Prostate gland (tissue), 2 donors: ENCODE measurements around the gene ZNF423. TPM values are rescaled to one million over a fixed set of nuclear protein-coding genes. Genes with fewer than 3 reads are reported as not detected.

Experiments used
- DNase-seq: peaks from one replicate; pipeline ENCODE4 v3.0.0-alpha.2; 2019; ENCODE audit warnings: low spot score
- H3K27ac ChIP-seq, 2 donors: fragments of 200-600 bp; sonication (generic); 2 replicates each; pipeline ENCODE4 v1.5.1; 2017 to 2019
- H3K27me3 ChIP-seq: fragments of 200-600 bp; sonication (generic); replicated peaks from 2 replicates; pipeline ENCODE4 v1.5.1; 2019; ENCODE audit not compliant: insufficient read depth
- H3K36me3 ChIP-seq, 2 donors: fragments of 200-600 bp; sonication (generic); 1 replicate in 1 of 2; 2 replicates in 1 of 2; pipeline versions ENCODE4 v1.5.1 to v1.8.1; 2017 to 2019
- H3K4me1 ChIP-seq: fragments of 200-600 bp; sonication (generic); replicated peaks from 2 replicates; pipeline ENCODE4 v1.5.1; 2019
- H3K4me3 ChIP-seq, 2 donors: fragments of 200-600 bp; sonication (generic); 2 replicates each; pipeline ENCODE4 v1.5.1; 2017 to 2019
- H3K9me3 ChIP-seq: fragments of 200-600 bp; sonication (generic); 2 replicates; pipeline ENCODE4 v1.5.1; 2017
- POLR2A ChIP-seq: fragments of 450-650 bp; IDR thresholded peaks from one replicate; pipeline ENCODE4 v1.6.1; 2016; ENCODE audit warnings: antibody characterized with exemption, mild to moderate bottlenecking
- POLR2AphosphoS5 ChIP-seq: sonication (generic); formaldehyde crosslinking; IDR thresholded peaks from one replicate; pipeline ENCODE4 v1.6.1; 2017; ENCODE audit warnings: antibody characterized with exemption
- WGBS: methylation state at CpG from one replicate; pipeline ENCODE4 v1.1.5; 2018; 5-methylcytosine and 5-hydroxymethylcytosine counted together
- intact Hi-C: fragments of 100-400 bp; cut with DNase I; formaldehyde crosslinking; loops from one replicate; pipeline ENCODE4 v1.14.2; 2022
- total RNA-seq, 2 donors: library from RNA; depleted of rRNA; stranded (reverse); fragments of >200 nt; gene quantifications; one replicate each; pipeline ENCODE4 v1.1.0, GENCODE V29; 2016
- TF ChIP-seq, protein P1 (sequence below), 4 experiments: fragments of 200-600 bp in 2 of 4; fragments of 450-650 bp in 2 of 4; sonication (generic) in 2 of 4; IDR thresholded peaks; 1 replicate in 3 of 4; 2 replicates in 1 of 4; pipeline ENCODE4 v1.5.1; 2016 to 2019; ENCODE audit warnings: antibody characterized with exemption in 4 of 4, mild to moderate bottlenecking in 2 of 4, moderate library complexity in 2 of 4

The ZNF423 gene
- total RNA-seq, 2 donors from 2014 or later = 6.1 to 22.7 TPM

GRCh38 chr16:49854796-49855203 is 1.1 kb downstream of the ZNF423 start:
- WGBS = 7% methylated on average over 19 of the region's 45 CpGs
- H3K9me3 ChIP-seq = no peaks in the 10 kb centered on the region
- H3K27ac ChIP-seq = peak overlapping the region; percentile 85 to 86
- peaks cover 9% of the 10 kb centered on the region for H3K4me1 ChIP-seq
- H3K4me3 ChIP-seq = peak overlapping the region; percentile 70 to 79
- TF ChIP-seq POLR2A (no peak), POLR2AphosphoS5 (no peak)
- TF ChIP-seq, protein P1, sequence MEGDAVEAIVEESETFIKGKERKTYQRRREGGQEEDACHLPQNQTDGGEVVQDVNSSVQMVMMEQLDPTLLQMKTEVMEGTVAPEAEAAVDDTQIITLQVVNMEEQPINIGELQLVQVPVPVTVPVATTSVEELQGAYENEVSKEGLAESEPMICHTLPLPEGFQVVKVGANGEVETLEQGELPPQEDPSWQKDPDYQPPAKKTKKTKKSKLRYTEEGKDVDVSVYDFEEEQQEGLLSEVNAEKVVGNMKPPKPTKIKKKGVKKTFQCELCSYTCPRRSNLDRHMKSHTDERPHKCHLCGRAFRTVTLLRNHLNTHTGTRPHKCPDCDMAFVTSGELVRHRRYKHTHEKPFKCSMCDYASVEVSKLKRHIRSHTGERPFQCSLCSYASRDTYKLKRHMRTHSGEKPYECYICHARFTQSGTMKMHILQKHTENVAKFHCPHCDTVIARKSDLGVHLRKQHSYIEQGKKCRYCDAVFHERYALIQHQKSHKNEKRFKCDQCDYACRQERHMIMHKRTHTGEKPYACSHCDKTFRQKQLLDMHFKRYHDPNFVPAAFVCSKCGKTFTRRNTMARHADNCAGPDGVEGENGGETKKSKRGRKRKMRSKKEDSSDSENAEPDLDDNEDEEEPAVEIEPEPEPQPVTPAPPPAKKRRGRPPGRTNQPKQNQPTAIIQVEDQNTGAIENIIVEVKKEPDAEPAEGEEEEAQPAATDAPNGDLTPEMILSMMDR (IDR thresholded peaks at IDR 0.05) = no peak
- intact Hi-C loops = loop anchor here (5.0 to 10.0 kb wide), 6 partner anchors 102 to 362 kb away; partner anchors contain the start of gene TENT4B
- H3K27me3 ChIP-seq = no peaks in the 10 kb centered on the region
- DNase-seq = no peak
- no peaks in the 10 kb centered on the region for H3K36me3 ChIP-seq

DNA sequence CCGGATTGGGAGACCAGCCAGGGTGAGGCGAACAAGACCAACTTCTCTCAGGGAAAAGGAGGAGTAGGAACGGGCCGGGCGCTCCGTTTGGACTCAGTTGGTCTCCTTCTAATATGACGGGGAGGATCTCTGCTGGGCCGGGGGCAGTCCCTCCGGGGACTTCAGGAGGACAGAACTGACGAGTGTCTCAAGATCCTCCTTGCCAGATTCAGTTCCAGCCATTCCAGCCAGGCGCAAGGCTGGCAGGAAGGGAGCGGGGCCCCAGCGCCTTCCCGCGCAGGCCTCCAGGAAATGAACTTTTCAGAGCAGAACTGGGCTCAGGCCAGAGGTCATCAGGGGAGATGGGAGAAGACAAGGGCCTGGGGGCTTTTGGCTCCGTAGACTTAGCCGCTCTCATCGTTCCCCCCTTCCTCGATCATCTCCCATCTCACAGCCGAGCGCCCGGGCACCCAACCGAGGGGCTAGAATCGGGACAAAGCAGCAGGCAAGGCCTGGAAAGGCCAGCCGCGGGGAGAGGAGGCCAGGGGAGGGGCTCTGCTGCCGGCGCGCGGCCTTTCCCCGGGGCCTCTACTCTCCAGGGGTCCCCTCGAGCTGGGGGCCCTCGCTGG is 1.6 kb downstream of the ZNF423 start:
- 38% methylated on average over 33 of the region's 33 CpGs for WGBS
- Histone ChIP-seq H3K4me1 (peaks cover 9% of the 10 kb centered on the region), H3K9me3 (no peaks in the 10 kb centered on the region), H3K36me3 (no peaks in the 10 kb centered on the region), H3K4me3 (peak overlapping the region; percentile 70 to 79), H3K27ac (peak overlapping the region; percentile 85 to 86), H3K27me3 (no peaks in the 10 kb centered on the region)
- no peak for DNase-seq
- TF ChIP-seq POLR2A (no peak), POLR2AphosphoS5 (no peak)
- TF ChIP-seq, protein P1 (IDR thresholded peaks at IDR 0.05) = no peak
- intact Hi-C loops = loop anchor here (10.0 kb wide), 1 partner anchor 301 kb away; the partner anchor contains the start of gene TENT4B

GRCh38 chr16:49852279-49852678 is 3.6 kb downstream of the ZNF423 start:
- H3K4me3 ChIP-seq = no peak overlapping the region
- TF ChIP-seq POLR2A (no peak), POLR2AphosphoS5 (no peak)
- TF ChIP-seq, protein P1 (IDR thresholded peaks at IDR 0.05) = no peak
- intact Hi-C loops = loop anchor here (10.0 kb wide), 1 partner anchor 303 kb away; the partner anchor contains the start of gene TENT4B
- no peaks in the 10 kb centered on the region for H3K27me3 ChIP-seq
- peaks cover 6% of the 10 kb centered on the region for H3K4me1 ChIP-seq
- no peaks in the 10 kb centered on the region for H3K36me3 ChIP-seq
- WGBS = 49% methylated on average over 5 of the region's 5 CpGs
- DNase-seq = no peak
- H3K27ac ChIP-seq = no peak overlapping the region
- H3K9me3 ChIP-seq = no peaks in the 10 kb centered on the region

DNA sequence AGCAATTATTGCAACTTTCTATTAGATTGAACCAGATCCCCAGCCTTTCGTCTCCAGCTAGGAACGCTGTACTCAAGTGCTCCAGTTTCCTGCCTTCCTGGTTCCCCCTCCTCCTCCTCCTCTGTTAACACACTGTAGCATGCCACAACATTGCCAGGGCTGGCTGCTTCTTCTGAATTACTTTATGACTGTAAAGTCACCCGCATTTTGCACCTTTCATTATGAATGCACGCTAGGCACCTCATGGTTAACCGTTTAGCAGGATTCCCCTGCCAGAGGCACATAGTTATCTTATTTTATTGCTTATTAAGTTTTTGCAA is 4.5 kb downstream of the ZNF423 start:
- Histone ChIP-seq H3K4me1 (peaks cover 6% of the 10 kb centered on the region), H3K27ac (no peak overlapping the region), H3K27me3 (no peaks in the 10 kb centered on the region), H3K36me3 (no peaks in the 10 kb centered on the region), H3K9me3 (no peaks in the 10 kb centered on the region), H3K4me3 (no peak overlapping the region)
- intact Hi-C loops = loop anchor here (10.0 kb wide), 1 partner anchor 303 kb away; the partner anchor contains the start of gene TENT4B
- no peak for DNase-seq
- WGBS = 19% methylated on average over 5 of the region's 5 CpGs
- TF ChIP-seq POLR2AphosphoS5 (no peak), POLR2A (no peak)
- TF ChIP-seq, protein P1 (IDR thresholded peaks at IDR 0.05) = no peak
